Esophagus squamous epithelium (tissue), 4 donors: ENCODE measurements around the gene MYO9B.

Experiments
- CTCF ChIP-seq, 6 experiments: fragments of 450-650 bp in 4 of 6; fragments of 200-600 bp in 2 of 6; sonication (generic) in 2 of 6; IDR thresholded peaks; one replicate each; pipeline ENCODE4 v1.5.1; 2016 to 2019; ENCODE audit warnings: antibody characterized with exemption in 6 of 6, mild to moderate bottlenecking in 4 of 6, moderate library complexity in 4 of 6
- POLR2A ChIP-seq, 4 donors: fragments of 450-650 bp; IDR thresholded peaks; one replicate each; pipeline ENCODE4 v1.6.1; 2017; ENCODE audit warnings: antibody characterized with exemption in 4 of 4, mild to moderate bottlenecking in 4 of 4, moderate library complexity in 3 of 4

GRCh38 chr19:17145546-17146497 is 70.2 kb downstream of the MYO9B start:
- TF ChIP-seq CTCF (IDR thresholded peaks at IDR 0.05), result no peak
- TF ChIP-seq POLR2A (IDR thresholded peaks at IDR 0.05), result no peak
